SH-SY5Y (cell line): ENCODE data around the gene MS4A8.

Experiments used
- GATA2 ChIP-seq: IDR thresholded peaks from 2 replicates; pipeline ENCODE4 v1.6.1; 2011; ENCODE audit warnings: mild to moderate bottlenecking, low read depth, low read length
- GATA3 ChIP-seq: IDR thresholded peaks from 2 replicates; pipeline ENCODE4 v1.6.1; 2011; ENCODE audit warnings: low read depth, mild to moderate bottlenecking, low read length, moderate library complexity

DNA sequence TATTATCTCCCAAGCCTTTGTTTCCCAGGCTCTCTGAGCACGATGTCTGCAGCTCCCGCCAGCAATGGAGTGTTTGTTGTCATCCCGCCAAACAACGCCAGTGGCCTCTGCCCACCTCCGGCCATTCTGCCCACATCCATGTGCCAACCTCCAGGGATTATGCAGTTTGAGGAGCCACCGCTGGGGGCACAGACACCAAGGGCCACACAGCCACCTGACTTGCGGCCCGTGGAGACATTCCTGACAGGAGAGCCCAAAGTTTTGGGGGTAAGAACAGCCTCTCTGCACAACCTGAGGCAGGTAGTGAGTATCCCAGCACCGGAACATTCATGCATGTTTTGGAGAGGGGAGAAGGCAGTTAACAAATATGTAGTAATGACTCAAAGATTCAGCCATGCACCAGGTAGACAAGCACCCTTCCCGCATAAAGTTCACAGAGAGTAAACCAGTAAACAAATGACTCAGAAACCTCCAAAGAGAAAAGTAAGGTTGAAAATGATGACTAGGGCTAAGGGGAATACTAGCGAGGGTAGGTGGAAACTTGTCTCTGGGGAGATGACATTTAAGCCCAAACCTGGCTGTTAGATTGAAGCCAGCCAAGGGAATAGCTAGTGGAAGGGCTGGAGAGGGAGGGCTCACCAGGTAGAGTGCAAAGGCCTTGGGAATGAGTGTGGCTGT, 64.4 kb downstream of the MS4A8 start:
- TF ChIP-seq GATA2, result no peak
- TF ChIP-seq GATA3, result no peak
